T47D (cell line): ENCODE measurements around the gene MYL5.

Experiments
- DNase-seq, 2 experiments: peaks; one replicate each; pipeline versions ENCODE4 v3.0.0 to v3.0.0-alpha.2; 2011 to 2012; ENCODE audit warnings: low read depth in 1 of 2, low spot score in 1 of 2
- JUND ChIP-seq: IDR thresholded peaks from 2 replicates; pipeline ENCODE4 v1.6.1; 2012; ENCODE audit warnings: low read depth
- in situ Hi-C: cut with HindIII; loops from 2 replicates; pipeline ENCODE4 v1.10.0; 2016; ENCODE audit warnings: low sequenced_read_pairs, low pct_unique_long_range_greater_than_20kb

Gene MYL5

GRCh38 chr4:683247-683897 is 9.0 kb downstream of the MYL5 start:
- in situ Hi-C loops, result no loop called here
- TF ChIP-seq JUND, result no peak

GRCh38 chr4:683982-684622 is 9.8 kb downstream of the MYL5 start:
- peak; percentile 62 to 66 for DNase-seq
- no peak for TF ChIP-seq JUND
- in situ Hi-C loops, result no loop called here

More at GRCh38 chr4:683247-683897, 9.0 kb downstream of the MYL5 start:
- DNase-seq, result no peak

GRCh38 chr4:684623-685327 is 10.4 kb downstream of the MYL5 start:
- TF ChIP-seq JUND, result no peak
- no peak for DNase-seq
- in situ Hi-C loops, result no loop called here

- no peak for TF ChIP-seq JUND
- no peak for DNase-seq
- in situ Hi-C loops, result no loop called here
Measured at GRCh38 chr4:685679-686412, 11.5 kb downstream of the MYL5 start.

GRCh38 chr4:686413-687040 is 12.2 kb downstream of the MYL5 start:
- no peak for DNase-seq
- no peak for TF ChIP-seq JUND
- in situ Hi-C loops, result no loop called here

- in situ Hi-C loops, result no loop called here
- no peak for TF ChIP-seq JUND
- peak; percentile 91 for DNase-seq
Measured at GRCh38 chr4:687048-687970, 13.0 kb downstream of the MYL5 start.

GRCh38 chr4:687971-688853 is 13.9 kb downstream of the MYL5 start:
- in situ Hi-C loops, result no loop called here
- TF ChIP-seq JUND, result no peak
- peak; percentile 92 to 93 for DNase-seq

- no peak for TF ChIP-seq JUND
- peak; percentile 50 to 71 for DNase-seq
- in situ Hi-C loops, result no loop called here
Measured at GRCh38 chr4:688854-689681, 14.7 kb downstream of the MYL5 start, which contains the start of gene SLC49A3. Gene SLC49A3 (minus strand): TSS chr4:689151. CDS start chr4:689127, 24 bp downstream.

- no peak for TF ChIP-seq JUND
- no peak for DNase-seq
- in situ Hi-C loops, result no loop called here
Measured at GRCh38 chr4:689723-690122, 15.4 kb downstream of the MYL5 start.
